Mesodermal cell (in vitro differentiated cells): ENCODE data around the gene GABRR2.

ENCODE experiments used
- H3K27ac ChIP-seq: 2 replicates; pipeline ENCODE4 v1.7.0; 2013; ENCODE audit warnings: mild to moderate bottlenecking, low read depth, low read length, moderate library complexity; ENCODE audit not compliant: severe bottlenecking
- H3K36me3 ChIP-seq: 2 replicates; pipeline ENCODE4 v1.7.1; 2013; ENCODE audit warnings: mild to moderate bottlenecking, low read length, moderate library complexity; ENCODE audit not compliant: control insufficient read depth, insufficient read depth
- H3K4me1 ChIP-seq: one replicate; pipeline ENCODE4 v1.7.1; 2013; ENCODE audit warnings: mild to moderate bottlenecking, low read length; ENCODE audit not compliant: insufficient read depth, control insufficient read depth, poor library complexity, severe bottlenecking
- H3K4me3 ChIP-seq: 2 replicates; pipeline ENCODE4 v1.7.0; 2013; ENCODE audit warnings: low read length, control low read depth, mild to moderate bottlenecking; ENCODE audit not compliant: insufficient read depth, poor library complexity, severe bottlenecking; ENCODE audit errors: extremely low read depth
- H3K9me3 ChIP-seq: 2 replicates; pipeline ENCODE4 v1.7.1; 2013; ENCODE audit warnings: mild to moderate bottlenecking, low read length, moderate library complexity; ENCODE audit not compliant: control insufficient read depth
- WGBS, 2 experiments: methylation state at CpG; one replicate each; pipeline ENCODE4 v1.1.5; 2013; ENCODE audit warnings: missing lambda C conversion rate in 2 of 2; ENCODE audit not compliant: insufficient coverage in 2 of 2; 5-methylcytosine and 5-hydroxymethylcytosine counted together

The GABRR2 gene

DNA sequence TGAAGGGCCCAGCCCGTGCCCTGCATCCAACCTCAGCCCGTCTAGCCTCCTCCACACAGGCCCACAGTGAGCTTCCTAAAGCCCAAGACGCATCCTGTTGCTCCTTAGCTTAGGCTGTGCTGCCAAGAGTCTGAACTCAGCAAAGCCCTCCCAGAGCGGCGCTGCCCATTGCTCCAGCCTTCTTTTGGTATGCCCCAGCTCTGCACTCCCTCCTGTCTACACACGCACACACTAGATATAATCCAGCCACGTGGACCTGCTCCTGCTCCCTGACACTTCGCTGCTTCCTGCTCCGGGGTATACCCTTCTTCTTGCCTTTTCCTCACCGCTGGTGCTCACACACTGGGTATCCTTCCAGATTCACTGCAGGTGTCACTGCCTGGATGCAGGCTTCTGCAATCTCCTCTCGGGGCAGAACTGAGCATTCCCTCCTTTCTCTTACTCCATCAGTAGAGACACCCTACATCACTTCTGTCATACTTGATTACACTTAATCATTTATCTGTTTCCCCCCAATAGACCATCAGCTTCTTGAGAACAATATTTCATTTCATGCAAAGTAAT, 23.8 kb downstream of the GABRR2 start:
- WGBS, 2 experiments = 79 to 87% methylated on average over 8 to 11 of the region's 11 CpGs
- Histone ChIP-seq H3K36me3 (no peaks in the 10 kb centered on the region), H3K9me3 (no peaks in the 10 kb centered on the region), H3K27ac (no peak overlapping the region), H3K4me1 (no peaks in the 10 kb centered on the region), H3K4me3 (no peak overlapping the region)

DNA sequence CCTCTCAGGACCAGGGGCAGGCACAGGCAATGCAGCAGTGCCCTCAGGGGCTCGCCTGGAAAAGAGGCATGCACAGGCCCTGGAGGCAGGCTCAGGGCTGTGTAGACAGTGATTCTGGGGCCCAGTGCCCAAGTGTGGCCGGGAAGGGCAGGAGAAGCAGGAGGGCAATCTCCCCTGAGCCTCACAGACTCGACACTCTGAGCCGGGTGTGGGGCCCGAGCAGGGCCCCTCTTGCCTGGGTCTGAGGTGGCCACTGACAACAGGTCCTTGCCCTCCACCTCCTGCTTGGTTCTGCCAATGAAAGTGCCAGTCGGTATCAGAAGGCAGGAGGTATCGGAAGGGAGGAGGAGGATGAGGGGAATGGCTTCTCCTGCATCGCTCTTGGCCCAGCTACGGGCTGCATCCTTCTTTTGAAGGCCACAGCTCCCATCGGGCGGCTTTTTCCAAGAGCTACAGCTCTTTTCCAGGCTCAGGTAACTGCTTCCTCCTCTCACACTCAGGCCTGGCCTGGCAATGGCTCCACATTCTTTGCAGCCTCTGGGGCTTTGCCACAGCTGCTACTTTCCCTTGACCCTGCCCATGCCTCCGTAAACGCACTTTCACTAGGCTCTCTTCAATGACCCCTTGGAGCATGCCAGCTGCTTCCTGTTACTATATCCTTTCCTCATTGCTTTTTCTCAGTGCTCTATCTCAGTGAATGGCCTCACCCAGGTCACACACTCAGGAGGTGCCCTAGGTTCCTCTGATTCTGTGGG, 24.5 kb downstream of the GABRR2 start:
- no peak overlapping the region for H3K4me3 ChIP-seq
- no peaks in the 10 kb centered on the region for H3K9me3 ChIP-seq
- H3K27ac ChIP-seq = no peak overlapping the region
- WGBS, 2 experiments = 88 to 90% methylated on average over 10 to 12 of the region's 13 CpGs
- H3K36me3 ChIP-seq = no peaks in the 10 kb centered on the region
- H3K4me1 ChIP-seq = no peaks in the 10 kb centered on the region

DNA sequence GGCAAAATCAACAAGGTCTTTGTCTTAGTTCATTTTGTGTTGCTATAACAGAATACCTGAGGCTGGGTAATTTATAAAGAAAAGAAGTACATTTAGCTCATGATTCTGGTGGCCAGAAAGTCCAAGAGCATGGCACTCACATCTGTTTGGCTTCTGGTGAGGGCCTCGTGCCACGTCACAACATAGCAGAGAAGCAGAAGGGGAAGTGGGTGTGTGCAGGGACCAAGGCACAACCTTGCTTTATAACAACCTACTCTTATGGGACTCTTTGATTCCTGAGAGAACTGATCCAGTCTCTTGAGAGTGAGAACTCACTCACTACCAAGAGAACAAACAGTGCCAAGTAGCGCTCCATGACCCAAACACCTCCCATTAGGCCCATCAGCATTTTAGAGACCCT, 25.4 kb downstream of the GABRR2 start:
- H3K4me3 ChIP-seq = no peak overlapping the region
- 80% methylated on average over 2 of the region's 3 CpGs; no CpG with 5 or more reads in 1 of the 2 experiments for WGBS, 2 experiments
- H3K9me3 ChIP-seq = no peaks in the 10 kb centered on the region
- no peaks in the 10 kb centered on the region for H3K36me3 ChIP-seq
- H3K4me1 ChIP-seq = no peaks in the 10 kb centered on the region
- no peak overlapping the region for H3K27ac ChIP-seq

DNA sequence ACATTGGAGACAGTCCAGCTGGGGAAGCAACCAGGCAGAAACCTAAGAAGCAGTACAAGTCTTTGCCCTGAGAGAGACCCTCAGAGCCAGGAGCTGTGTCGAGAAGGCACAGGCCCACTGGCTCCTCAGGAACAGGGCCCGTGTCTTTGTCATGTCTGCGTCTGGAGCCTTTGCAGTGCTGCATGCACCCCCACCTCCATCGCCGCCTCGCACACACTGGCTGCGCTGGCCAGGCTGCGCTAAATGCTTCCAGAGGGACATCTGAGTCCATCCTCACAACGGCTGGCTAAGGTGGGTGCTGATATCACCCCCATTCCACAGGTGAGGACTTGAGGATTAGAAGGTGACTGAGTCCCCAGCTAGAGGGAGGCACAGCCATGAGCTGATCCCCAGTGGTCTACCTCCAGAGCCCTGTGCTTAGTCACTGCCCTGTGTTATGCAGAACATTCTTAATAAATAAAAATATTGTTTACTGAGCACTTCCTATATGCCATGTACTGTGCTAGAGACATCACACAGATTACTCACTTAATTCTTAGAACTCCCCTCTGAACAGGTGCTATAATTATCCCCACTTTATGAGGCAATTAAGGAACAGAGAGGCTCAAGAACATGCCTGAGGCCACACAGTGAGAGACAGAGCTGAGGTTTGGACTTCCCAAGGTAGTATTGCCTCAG, 27.6 kb downstream of the GABRR2 start:
- Histone ChIP-seq H3K27ac (no peak overlapping the region), H3K4me1 (no peaks in the 10 kb centered on the region), H3K9me3 (no peaks in the 10 kb centered on the region), H3K36me3 (no peaks in the 10 kb centered on the region), H3K4me3 (no peak overlapping the region)
- WGBS, 2 experiments = 81 to 98% methylated on average over 7 to 8 of the region's 9 CpGs

DNA sequence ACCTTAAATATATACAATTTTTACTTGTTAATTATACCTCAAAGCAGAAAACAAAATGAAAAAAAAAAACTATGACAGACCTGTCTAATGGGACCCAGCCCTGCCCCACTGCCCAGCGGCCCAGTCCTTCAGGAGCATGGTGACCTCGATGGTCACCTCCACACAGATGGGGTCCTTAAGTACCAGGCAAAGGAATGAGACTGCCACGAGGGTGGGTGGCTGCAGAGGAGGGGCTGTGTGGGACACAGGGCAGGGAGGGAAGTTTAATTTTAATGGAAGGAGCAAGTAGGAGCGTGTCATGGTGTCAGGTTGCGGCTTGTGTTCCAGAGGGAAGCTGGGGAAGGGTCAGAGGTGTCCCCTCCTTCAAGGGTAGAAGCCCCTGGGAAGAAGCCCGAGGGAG, 28.6 kb downstream of the GABRR2 start:
- Histone ChIP-seq H3K9me3 (no peaks in the 10 kb centered on the region), H3K4me3 (no peak overlapping the region), H3K4me1 (no peaks in the 10 kb centered on the region), H3K36me3 (no peaks in the 10 kb centered on the region), H3K27ac (no peak overlapping the region)
- 72 to 91% methylated on average over 4 to 5 of the region's 6 CpGs for WGBS, 2 experiments

GRCh38 chr6:89284963-89285735, 29.9 kb downstream of the GABRR2 start:
- Histone ChIP-seq H3K4me1 (no peaks in the 10 kb centered on the region), H3K27ac (no peak overlapping the region), H3K9me3 (no peaks in the 10 kb centered on the region), H3K36me3 (no peaks in the 10 kb centered on the region), H3K4me3 (no peak overlapping the region)
- WGBS, 2 experiments = 75 to 78% methylated on average over 9 to 12 of the region's 15 CpGs

GRCh38 chr6:89284081-89284480, 31.0 kb downstream of the GABRR2 start:
- Histone ChIP-seq H3K4me3 (no peak overlapping the region), H3K36me3 (no peaks in the 10 kb centered on the region), H3K27ac (no peak overlapping the region), H3K9me3 (no peaks in the 10 kb centered on the region), H3K4me1 (no peaks in the 10 kb centered on the region)
- 89 to 100% methylated on average over 1 of the region's 3 CpGs for WGBS, 2 experiments

GRCh38 chr6:89282749-89283148, 32.4 kb downstream of the GABRR2 start:
- Histone ChIP-seq H3K27ac (no peak overlapping the region), H3K36me3 (no peaks in the 10 kb centered on the region), H3K4me3 (no peak overlapping the region), H3K9me3 (no peaks in the 10 kb centered on the region), H3K4me1 (no peaks in the 10 kb centered on the region)
- 96 to 97% methylated on average over 7 of the region's 9 CpGs for WGBS, 2 experiments

DNA sequence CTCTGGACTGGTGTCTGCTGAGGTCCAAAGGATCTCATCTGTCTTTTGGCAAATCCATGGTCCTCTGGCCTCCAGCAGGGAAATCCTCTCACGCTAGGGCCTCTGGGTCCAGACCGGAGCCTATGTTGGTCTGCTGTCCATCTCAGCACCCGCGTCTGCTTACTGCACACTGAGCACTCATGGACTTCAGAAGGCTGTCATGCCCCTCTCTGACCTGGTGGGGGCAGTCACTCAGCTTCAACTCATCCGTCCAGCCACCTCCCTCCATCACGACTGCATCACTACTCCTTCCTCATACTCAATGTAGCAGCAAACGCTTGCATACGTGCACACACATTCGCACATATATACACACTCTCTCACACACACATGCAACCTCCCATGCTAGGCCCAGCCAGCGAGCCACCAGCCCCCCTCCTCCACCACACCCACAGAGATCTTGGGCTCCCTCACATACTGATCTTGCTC, 33.3 kb downstream of the GABRR2 start:
- no peak overlapping the region for H3K4me3 ChIP-seq
- no peaks in the 10 kb centered on the region for H3K36me3 ChIP-seq
- no peaks in the 10 kb centered on the region for H3K4me1 ChIP-seq
- 70 to 79% methylated on average over 5 to 10 of the region's 10 CpGs for WGBS, 2 experiments
- no peaks in the 10 kb centered on the region for H3K9me3 ChIP-seq
- H3K27ac ChIP-seq = no peak overlapping the region

GRCh38 chr6:89278956-89279355, 36.1 kb downstream of the GABRR2 start:
- WGBS, 2 experiments = 93 to 96% methylated on average over 9 of the region's 9 CpGs
- Histone ChIP-seq H3K9me3 (no peaks in the 10 kb centered on the region), H3K4me3 (no peak overlapping the region), H3K36me3 (no peaks in the 10 kb centered on the region), H3K27ac (no peak overlapping the region), H3K4me1 (no peaks in the 10 kb centered on the region)
